ENCODE measurements around the gene PCBD2. TPM values are rescaled to one million over a fixed set of nuclear protein-coding genes. Genes with fewer than 3 reads are reported as not detected.

Gene PCBD2
- total RNA-seq = 1.2 and 3.7 TPM in 2 replicates

DNA sequence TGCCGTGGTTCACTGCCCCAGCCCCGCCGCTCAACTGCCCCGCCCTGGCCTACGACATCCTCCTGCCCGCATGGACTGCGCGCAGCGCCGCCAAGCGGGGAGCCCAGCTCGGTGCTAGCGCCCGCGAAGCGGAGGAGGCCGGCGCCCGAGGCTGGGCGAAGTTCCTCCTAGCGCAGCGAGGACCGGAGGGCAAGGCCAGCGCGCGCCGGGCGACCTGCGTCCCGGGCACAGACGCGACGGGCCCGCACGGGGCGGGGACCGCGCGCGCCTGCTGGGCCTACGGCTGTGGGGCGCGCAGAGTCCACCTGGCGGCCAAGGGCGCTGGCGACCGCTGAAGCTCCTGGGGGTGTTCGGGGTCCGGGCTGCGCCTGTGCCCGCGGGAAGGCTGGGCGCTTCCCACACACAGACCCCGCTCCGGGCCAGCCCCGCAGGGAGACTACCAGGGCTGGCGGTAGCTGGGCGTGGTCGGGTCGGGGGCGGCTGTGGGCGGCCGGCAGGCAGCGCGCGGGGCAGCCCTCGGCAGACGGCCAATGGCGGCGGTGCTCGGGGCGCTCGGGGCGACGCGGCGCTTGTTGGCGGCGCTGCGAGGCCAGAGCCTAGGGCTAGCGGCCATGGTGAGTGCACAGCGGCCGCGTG lies at the start of gene PCBD2:
PCBD2 (plus strand) TSS at position 522 of the 636 bp plus-strand sequence; CDS start at position 531, 9 bp downstream.

DNA sequence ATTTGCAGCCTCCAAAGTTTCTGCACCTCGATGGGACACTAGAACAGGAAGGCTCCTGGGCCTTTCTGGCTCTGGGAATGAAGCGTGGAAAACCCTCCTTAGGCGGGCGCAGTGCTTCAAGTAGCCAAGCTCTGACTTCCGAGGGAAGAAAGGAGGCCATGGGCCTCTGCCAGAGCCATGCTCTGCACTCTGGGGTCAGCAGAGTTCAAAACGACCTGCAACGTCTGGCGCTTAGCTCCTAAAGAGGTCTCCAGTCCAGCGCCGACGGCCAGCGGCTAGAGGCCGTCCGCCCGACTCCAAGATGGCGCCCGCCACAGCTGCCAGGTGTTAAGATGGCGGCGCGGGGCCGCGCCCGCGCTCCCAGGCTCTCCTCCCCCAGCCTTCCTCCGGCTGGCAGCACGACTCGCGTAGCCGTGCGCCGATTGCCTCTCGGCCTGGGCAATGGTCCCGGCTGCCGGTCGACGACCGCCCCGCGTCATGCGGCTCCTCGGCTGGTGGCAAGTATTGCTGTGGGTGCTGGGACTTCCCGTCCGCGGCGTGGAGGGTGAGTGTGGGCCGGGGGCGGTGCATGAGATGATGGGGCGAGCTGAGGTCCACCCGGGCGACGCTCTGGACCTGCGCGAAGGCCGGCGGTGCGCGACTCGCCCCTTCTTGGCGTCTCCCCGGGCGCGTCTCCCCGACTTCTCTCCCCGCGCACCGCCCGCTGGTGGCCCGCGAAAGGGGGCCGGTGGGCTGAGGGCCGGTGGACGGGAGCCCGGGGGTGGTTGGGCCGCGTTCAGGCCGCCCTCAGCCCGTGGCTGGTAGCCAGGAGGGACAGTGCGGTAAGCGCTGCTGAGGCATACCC lies 30.7 kb upstream of the PCBD2 start, which contains the start of gene TXNDC15:
TXNDC15 (plus strand) TSS at position 385 of the 844 bp plus-strand sequence; CDS start at position 442, 57 bp downstream.

DNA sequence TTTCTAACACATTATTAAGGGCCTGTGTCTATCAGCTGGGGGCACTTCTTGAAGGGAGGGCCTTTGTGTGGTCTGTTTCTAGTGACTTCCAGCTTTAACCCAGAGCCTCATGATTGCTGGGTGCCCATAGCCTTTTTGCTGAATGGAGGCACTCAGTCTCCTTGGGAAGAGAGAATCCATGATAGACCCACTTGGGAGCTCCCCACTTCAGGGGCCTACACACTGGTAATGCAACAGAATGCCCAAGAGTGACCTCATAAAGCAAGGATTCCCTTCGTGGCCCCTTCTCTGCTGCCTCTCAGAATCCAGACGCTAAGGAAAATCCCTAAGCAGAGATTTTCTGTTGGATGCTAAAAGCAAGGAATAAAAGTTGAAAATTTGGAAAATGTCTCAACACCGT lies 62.7 kb downstream of the PCBD2 start, which contains the start of gene CATSPER3:
CATSPER3 (plus strand) TSS at position 301 of the 400 bp plus-strand sequence; CDS start at position 386, 85 bp downstream.

Other genes with a start within 250 kb of the PCBD2 start
- gene CAMLG, start 166.6 kb upstream of the PCBD2 start, total RNA-seq = 28.8 and 66.0 TPM in 2 replicates
- gene DDX46, start 146.4 kb upstream of the PCBD2 start, total RNA-seq = 18.1 and 40.8 TPM in 2 replicates
- gene C5orf24, start 59.2 kb upstream of the PCBD2 start, total RNA-seq = 35.4 and 63.3 TPM in 2 replicates
- gene TXNDC15, start 30.8 kb upstream of the PCBD2 start, total RNA-seq = 67.2 and 83.0 TPM in 2 replicates
- not detected in 2 replicates for gene CATSPER3, start 62.8 kb downstream of the PCBD2 start, total RNA-seq
- gene PITX1, start 129.1 kb downstream of the PCBD2 start, total RNA-seq = 3.0 and 3.2 TPM in 2 replicates